H9 (cell line): ENCODE results near the gene WDR44. TPM values are rescaled to one million over a fixed set of nuclear protein-coding genes. Genes with fewer than 3 reads are reported as not detected.

Source experiments
- DNase-seq: peaks from one replicate; pipeline ENCODE4 v3.0.0-alpha.2; 2017
- H2AFZ ChIP-seq: one replicate; pipeline ENCODE4 v1.6.1; 2013; ENCODE audit warnings: mild to moderate bottlenecking, low read length, control low read depth, moderate library complexity
- H2AK5ac ChIP-seq: 2 replicates; pipeline ENCODE4 v1.6.1; 2013; ENCODE audit warnings: low read length, control low read depth, mixed read lengths; ENCODE audit not compliant: insufficient read length
- H2BK120ac ChIP-seq: one replicate; pipeline ENCODE4 v1.6.1; 2013; ENCODE audit warnings: low read depth, mild to moderate bottlenecking, low read length, control low read depth, inconsistent platforms; ENCODE audit not compliant: poor library complexity, severe bottlenecking
- H2BK12ac ChIP-seq: 2 replicates; pipeline ENCODE4 v1.6.1; 2013; ENCODE audit warnings: low read length, control low read depth, mixed read lengths, low read depth; ENCODE audit not compliant: insufficient read length
- H2BK15ac ChIP-seq: 2 replicates; pipeline ENCODE4 v1.6.1; 2013; ENCODE audit warnings: low read depth, low read length, control low read depth
- H2BK20ac ChIP-seq: one replicate; pipeline ENCODE4 v1.6.1; 2013; ENCODE audit warnings: low read depth, mild to moderate bottlenecking, low read length, control low read depth, inconsistent platforms; ENCODE audit not compliant: poor library complexity, severe bottlenecking
- H2BK5ac ChIP-seq: 2 replicates; pipeline ENCODE4 v1.6.1; 2013; ENCODE audit warnings: low read length, control low read depth, mixed read lengths; ENCODE audit not compliant: insufficient read length
- H3K14ac ChIP-seq: 2 replicates; pipeline ENCODE4 v1.6.1; 2013; ENCODE audit warnings: low read length, control low read depth; ENCODE audit not compliant: insufficient read depth
- H3K18ac ChIP-seq: 2 replicates; pipeline ENCODE4 v1.6.1; 2013; ENCODE audit warnings: low read depth, mild to moderate bottlenecking, mixed read lengths, low read length, control low read depth; ENCODE audit not compliant: insufficient read length
- H3K23ac ChIP-seq: 2 replicates; pipeline ENCODE4 v1.6.1; 2013; ENCODE audit warnings: low read length, control low read depth, mixed read lengths, low read depth; ENCODE audit not compliant: insufficient read length
- H3K23me2 ChIP-seq: 2 replicates; pipeline ENCODE4 v1.6.1; 2013; ENCODE audit warnings: low read depth, mild to moderate bottlenecking, mixed read lengths, low read length, control low read depth; ENCODE audit not compliant: insufficient read length, poor library complexity, severe bottlenecking
- H3K27ac ChIP-seq: 2 replicates; pipeline ENCODE4 v1.5.1; 2013; ENCODE audit warnings: low read length, control low read depth, mixed read lengths, low read depth; ENCODE audit not compliant: insufficient read length
- H3K27me3 ChIP-seq: 2 replicates; pipeline ENCODE4 v1.6.1; 2013; ENCODE audit warnings: low read length, control low read depth, inconsistent platforms; ENCODE audit not compliant: insufficient read depth
- H3K4ac ChIP-seq: 2 replicates; pipeline ENCODE4 v1.6.1; 2013; ENCODE audit warnings: low read depth, mild to moderate bottlenecking, control low read depth, inconsistent platforms, low read length, moderate library complexity
- H3K4me1 ChIP-seq: 2 replicates; pipeline ENCODE4 v1.6.1; 2013; ENCODE audit warnings: low read length, control low read depth, inconsistent platforms; ENCODE audit not compliant: insufficient read depth
- H3K4me2 ChIP-seq: 2 replicates; pipeline ENCODE4 v1.6.1; 2013; ENCODE audit warnings: low read length, control low read depth, mixed read lengths; ENCODE audit not compliant: insufficient read length, insufficient read depth
- H3K56ac ChIP-seq: 2 replicates; pipeline ENCODE4 v1.6.1; 2013; ENCODE audit warnings: low read depth, mild to moderate bottlenecking, mixed read lengths, low read length, control low read depth; ENCODE audit not compliant: insufficient read length
- H3K79me1 ChIP-seq: 2 replicates; pipeline ENCODE4 v1.6.1; 2013; ENCODE audit warnings: low read depth, mild to moderate bottlenecking, moderate library complexity, low read length, control low read depth, inconsistent platforms; ENCODE audit not compliant: insufficient read depth, poor library complexity, severe bottlenecking
- H3K79me2 ChIP-seq: 2 replicates; pipeline ENCODE4 v1.6.1; 2013; ENCODE audit warnings: low read length, control low read depth, inconsistent platforms; ENCODE audit not compliant: insufficient read depth
- H3K9ac ChIP-seq: 2 replicates; pipeline ENCODE4 v1.6.1; 2013; ENCODE audit warnings: low read length, control low read depth, mixed read lengths; ENCODE audit not compliant: insufficient read length; ENCODE audit errors: extremely low read depth
- H3K9me3 ChIP-seq: one replicate; pipeline ENCODE4 v1.6.1; 2013; ENCODE audit warnings: low read depth, low read length, inconsistent platforms; ENCODE audit not compliant: control insufficient read depth
- H3T11ph ChIP-seq: one replicate; pipeline ENCODE4 v1.6.1; 2013; ENCODE audit warnings: mild to moderate bottlenecking, low read length, control low read depth, inconsistent platforms
- H4K20me1 ChIP-seq: one replicate; pipeline ENCODE4 v1.6.1; 2013; ENCODE audit not compliant: control insufficient read depth, insufficient read length, insufficient read depth
- H4K5ac ChIP-seq: 2 replicates; pipeline ENCODE4 v1.6.1; 2013; ENCODE audit warnings: low read depth, mild to moderate bottlenecking, mixed read lengths, low read length, control low read depth; ENCODE audit not compliant: insufficient read length
- H4K8ac ChIP-seq: replicated peaks from 2 replicates; pipeline ENCODE4 v1.6.1; 2013; ENCODE audit warnings: low read length, control low read depth, mixed read lengths, low read depth; ENCODE audit not compliant: insufficient read length
- H4K91ac ChIP-seq: 2 replicates; pipeline ENCODE4 v1.6.1; 2013; ENCODE audit warnings: low read depth, mild to moderate bottlenecking, moderate library complexity, mixed read lengths, low read length, control low read depth; ENCODE audit not compliant: insufficient read length
- H3K27ac Mint-ChIP-seq, 3 experiments: 2 replicates in 2 of 3; 3 replicates in 1 of 3; pipeline ENCODE4 v1.8.0; 2020 to 2021; ENCODE audit warnings: mixed read lengths in 3 of 3, mild to moderate bottlenecking in 1 of 3, moderate library complexity in 1 of 3
- H3K27me3 Mint-ChIP-seq: 2 replicates; pipeline ENCODE4 v1.8.0; 2021; ENCODE audit warnings: low read depth, mild to moderate bottlenecking, moderate library complexity, mixed read lengths
- H3K36me3 Mint-ChIP-seq, 3 experiments: 2 replicates in 2 of 3; 3 replicates in 1 of 3; pipeline ENCODE4 v1.8.0; 2020 to 2021; ENCODE audit warnings: low read depth in 3 of 3, mixed read lengths in 3 of 3; ENCODE audit not compliant: insufficient read depth in 1 of 3
- H3K4me1 Mint-ChIP-seq, 2 experiments: 2 replicates each; pipeline ENCODE4 v1.8.0; 2020; ENCODE audit warnings: mixed read lengths in 2 of 2
- H3K4me3 Mint-ChIP-seq, 2 experiments: 2 replicates in 1 of 2; 3 replicates in 1 of 2; pipeline ENCODE4 v1.8.0; 2020 to 2021; ENCODE audit warnings: mild to moderate bottlenecking in 2 of 2, mixed read lengths in 2 of 2, moderate library complexity in 1 of 2
- H3K9me3 Mint-ChIP-seq, 2 experiments: 2 replicates in 1 of 2; 3 replicates in 1 of 2; pipeline ENCODE4 v1.8.0; 2020; ENCODE audit warnings: mild to moderate bottlenecking in 2 of 2, mixed read lengths in 2 of 2, moderate library complexity in 1 of 2
- WGBS: extraction: QIAGEN DNeasy Blood & Tissue Kit; methylation state at CpG from one replicate; pipeline ENCODE4 v1.1.7; 2013; ENCODE audit warnings: missing lambda C conversion rate, low lambda C conversion rate, mixed read lengths; ENCODE audit not compliant: insufficient read length; ENCODE audit errors: extremely low coverage; 5-methylcytosine and 5-hydroxymethylcytosine counted together
- total RNA-seq: library from RNA; stranded (reverse); gene quantifications from 2 replicates; pipeline ENCODE4 v1.2.1, GENCODE V29; 2021
- TF ChIP-seq, protein P1 (sequence below): fragments of 200-600 bp; sonication (generic); conservative IDR thresholded peaks from 3 replicates; pipeline ENCODE4 v1.8.0; 2021; ENCODE audit warnings: antibody characterized with exemption, mild to moderate bottlenecking

WDR44 gene
- total RNA-seq, 1 experiment from 2014 or later, result 29.6 TPM

DNA sequence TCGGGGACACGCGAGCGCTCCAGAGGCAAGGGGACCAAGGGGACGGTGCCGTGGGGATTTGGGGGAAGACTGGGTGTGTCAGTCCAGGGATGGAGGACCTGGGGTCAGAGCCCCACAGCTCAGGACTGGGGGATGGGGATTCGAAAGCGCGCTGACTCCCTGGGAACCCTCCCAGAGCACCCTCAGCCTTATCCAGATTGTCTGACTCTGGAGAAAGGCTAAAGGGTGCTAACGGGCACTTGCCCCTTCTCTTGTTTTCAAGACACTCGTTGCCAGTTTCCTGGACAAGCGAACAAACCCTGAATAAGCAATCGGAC lies 150.8 kb downstream of the WDR44 start:
- no CpG with 5 or more reads among the region's 13 CpGs for WGBS
- Histone ChIP-seq H3K9ac (peak overlapping the region; percentile 55), H3K27ac (no peak overlapping the region)

More for the DNA sequence above, 150.8 kb downstream of the WDR44 start:
- no peak for DNase-seq
- Histone ChIP-seq H3K4me1 (peaks cover 2% of the 10 kb centered on the region; the same call in 1 of the 2 replicates), H3K4me2 (peak overlapping the region; percentile 55), H2BK5ac (no peak overlapping the region), H3K18ac (no peak overlapping the region), H3T11ph (no peak overlapping the region), H3K23me2 (peaks cover 9% of the 10 kb centered on the region), H2AFZ (no peak overlapping the region), H3K4ac (no peak overlapping the region), H3K23ac (no peak overlapping the region), H3K9me3 (peaks cover 20% of the 10 kb centered on the region), H2AK5ac (no peak overlapping the region), H3K79me1 (no peaks in the 10 kb centered on the region), H2BK12ac (no peak overlapping the region), H4K20me1 (no peaks in the 10 kb centered on the region), H2BK15ac (no peak overlapping the region), H3K14ac (no peak overlapping the region; the same call in 1 of the 2 replicates), H4K8ac (no peak overlapping the region), H2BK20ac (no peak overlapping the region), H3K79me2 (no peaks in the 10 kb centered on the region), H3K56ac (no peak overlapping the region), H4K91ac (no peak overlapping the region), H4K5ac (no peak overlapping the region), H3K27me3 (peaks cover 6% of the 10 kb centered on the region; the same call in 1 of the 2 replicates), H2BK120ac (no peak overlapping the region)
- Mint-ChIP-seq H3K36me3 (peaks cover 2 to 3% (median 2%) of the 10 kb centered on the region in 3 experiments; a peak in 4 of 7 replicates), H3K27ac (peak overlapping the region in 1 of 3 experiments; percentile 76; a peak in 1 of 7 replicates), H3K27me3 (peaks cover 33% of the 10 kb centered on the region), H3K4me1 (peaks cover 19 to 25% of the 10 kb centered on the region in 2 experiments), H3K9me3 (peaks cover 9 to 53% of the 10 kb centered on the region in 2 experiments; a peak in 4 of 5 replicates), H3K4me3 (peak overlapping the region; percentile 74 to 95)
- TF ChIP-seq, protein P1, sequence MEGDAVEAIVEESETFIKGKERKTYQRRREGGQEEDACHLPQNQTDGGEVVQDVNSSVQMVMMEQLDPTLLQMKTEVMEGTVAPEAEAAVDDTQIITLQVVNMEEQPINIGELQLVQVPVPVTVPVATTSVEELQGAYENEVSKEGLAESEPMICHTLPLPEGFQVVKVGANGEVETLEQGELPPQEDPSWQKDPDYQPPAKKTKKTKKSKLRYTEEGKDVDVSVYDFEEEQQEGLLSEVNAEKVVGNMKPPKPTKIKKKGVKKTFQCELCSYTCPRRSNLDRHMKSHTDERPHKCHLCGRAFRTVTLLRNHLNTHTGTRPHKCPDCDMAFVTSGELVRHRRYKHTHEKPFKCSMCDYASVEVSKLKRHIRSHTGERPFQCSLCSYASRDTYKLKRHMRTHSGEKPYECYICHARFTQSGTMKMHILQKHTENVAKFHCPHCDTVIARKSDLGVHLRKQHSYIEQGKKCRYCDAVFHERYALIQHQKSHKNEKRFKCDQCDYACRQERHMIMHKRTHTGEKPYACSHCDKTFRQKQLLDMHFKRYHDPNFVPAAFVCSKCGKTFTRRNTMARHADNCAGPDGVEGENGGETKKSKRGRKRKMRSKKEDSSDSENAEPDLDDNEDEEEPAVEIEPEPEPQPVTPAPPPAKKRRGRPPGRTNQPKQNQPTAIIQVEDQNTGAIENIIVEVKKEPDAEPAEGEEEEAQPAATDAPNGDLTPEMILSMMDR, result no peak
